Ishikawa (cell line): ENCODE measurements around the gene MRPL45.

Source experiments
- CREB1 ChIP-seq: IDR thresholded peaks from 2 replicates; pipeline ENCODE4 v1.6.1; 2012; ENCODE audit warnings: low read depth
- EGR1 ChIP-seq: IDR thresholded peaks from 2 replicates; pipeline ENCODE4 v1.6.1; 2012
- RAD21 ChIP-seq: IDR thresholded peaks from 2 replicates; pipeline ENCODE4 v1.6.1; 2012; ENCODE audit warnings: low read depth
- TAF1 ChIP-seq: IDR thresholded peaks from 2 replicates; pipeline ENCODE4 v1.6.1; 2012; ENCODE audit warnings: low read depth, mild to moderate bottlenecking
- YY1 ChIP-seq: IDR thresholded peaks from 2 replicates; pipeline ENCODE4 v1.6.1; 2012; ENCODE audit warnings: low read depth
- TF ChIP-seq, protein P1 (sequence below): IDR thresholded peaks from 2 replicates; pipeline ENCODE4 v1.6.1; 2012

DNA sequence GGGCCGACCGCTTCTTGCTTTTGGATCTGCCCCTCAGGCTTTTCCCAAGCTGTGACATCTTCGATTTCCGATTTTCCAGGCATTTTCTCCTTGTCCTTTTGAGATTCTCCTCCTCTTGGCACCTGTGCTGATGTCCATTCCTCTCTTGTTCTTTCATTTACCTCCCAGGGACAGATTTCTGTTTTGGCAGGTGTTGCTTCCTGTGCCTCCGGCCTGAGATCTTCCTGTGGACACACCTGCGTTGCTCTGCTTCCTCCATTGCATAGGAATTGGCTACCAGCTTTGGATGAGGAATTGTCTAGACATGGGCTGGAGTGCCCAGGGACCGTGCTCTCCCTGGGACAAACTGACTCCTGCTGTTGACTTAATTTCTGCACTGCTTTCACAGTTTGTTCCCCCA is 31.7 kb downstream of the MRPL45 start:
- TF ChIP-seq, protein P1, sequence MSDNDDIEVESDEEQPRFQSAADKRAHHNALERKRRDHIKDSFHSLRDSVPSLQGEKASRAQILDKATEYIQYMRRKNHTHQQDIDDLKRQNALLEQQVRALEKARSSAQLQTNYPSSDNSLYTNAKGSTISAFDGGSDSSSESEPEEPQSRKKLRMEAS: no peak
- TF ChIP-seq CREB1: no peak
- no peak for TF ChIP-seq TAF1
- TF ChIP-seq YY1: no peak
- no peak for TF ChIP-seq EGR1
- TF ChIP-seq RAD21: no peak
